Stimulated activated memory B cell treated with anti-CD40 and anti-IgM and Interleukin-4, amounts not matched to agents 10 μg/mL and 1 μg/mL and 100 μg/mL, for 72 hours (primary cell): ENCODE measurements around the gene PRR35.

Source experiments
- ATAC-seq: fragments of 150-1000 bp; cut with Tn5 transposase; 2 replicates; pipeline ENCODE4 v1.10.0; 2021
- H3K27ac Mint-ChIP-seq: one replicate; pipeline ENCODE4 v1.8.0; 2022; ENCODE audit warnings: mild to moderate bottlenecking, mixed read lengths
- H3K27me3 Mint-ChIP-seq: one replicate; pipeline ENCODE4 v1.8.0; 2022; ENCODE audit warnings: mixed read lengths
- H3K36me3 Mint-ChIP-seq: one replicate; pipeline ENCODE4 v1.8.0; 2022; ENCODE audit warnings: mixed read lengths
- H3K4me1 Mint-ChIP-seq: one replicate; pipeline ENCODE4 v1.8.0; 2022; ENCODE audit warnings: mixed read lengths
- H3K4me3 Mint-ChIP-seq: one replicate; pipeline ENCODE4 v1.8.0; 2022; ENCODE audit warnings: mild to moderate bottlenecking, moderate library complexity, mixed read lengths
- H3K9me3 Mint-ChIP-seq: one replicate; pipeline ENCODE4 v1.8.0; 2022; ENCODE audit warnings: mixed read lengths

Gene PRR35

GRCh38 chr16:553601-554296, 6.4 kb upstream of the PRR35 start:
- Mint-ChIP-seq H3K9me3 (no peaks in the 10 kb centered on the region), H3K36me3 (peaks cover 7% of the 10 kb centered on the region), H3K4me1 (peaks cover 6% of the 10 kb centered on the region), H3K27ac (no peak overlapping the region), H3K4me3 (no peak overlapping the region), H3K27me3 (peaks cover 21% of the 10 kb centered on the region)
- no peak for ATAC-seq

- H3K4me3 Mint-ChIP-seq = no peak overlapping the region
- peaks cover 24% of the 10 kb centered on the region for H3K27me3 Mint-ChIP-seq
- no peak overlapping the region for H3K27ac Mint-ChIP-seq
- peaks cover 7% of the 10 kb centered on the region for H3K36me3 Mint-ChIP-seq
- H3K9me3 Mint-ChIP-seq = no peaks in the 10 kb centered on the region
- H3K4me1 Mint-ChIP-seq = peaks cover 7% of the 10 kb centered on the region
- ATAC-seq = no peak
These were observed 5.9 kb upstream of the PRR35 start for GRCh38 chr16:554297-554621.

- no peak overlapping the region for H3K27ac Mint-ChIP-seq
These were observed 5.4 kb upstream of the PRR35 start for GRCh38 chr16:554640-555365.

GRCh38 chr16:555528-556473, 4.4 kb upstream of the PRR35 start:
- peaks cover 29% of the 10 kb centered on the region for H3K27me3 Mint-ChIP-seq
- no peak overlapping the region for H3K4me3 Mint-ChIP-seq
- ATAC-seq = no peak
- peaks cover 10% of the 10 kb centered on the region for H3K4me1 Mint-ChIP-seq
- H3K36me3 Mint-ChIP-seq = peaks cover 7% of the 10 kb centered on the region
- H3K9me3 Mint-ChIP-seq = no peaks in the 10 kb centered on the region
- no peak overlapping the region for H3K27ac Mint-ChIP-seq

More at GRCh38 chr16:554640-555365, 5.4 kb upstream of the PRR35 start:
- Mint-ChIP-seq H3K9me3 (no peaks in the 10 kb centered on the region), H3K36me3 (peaks cover 7% of the 10 kb centered on the region), H3K4me1 (peaks cover 10% of the 10 kb centered on the region), H3K27me3 (peaks cover 29% of the 10 kb centered on the region), H3K4me3 (no peak overlapping the region)
- ATAC-seq = no peak

GRCh38 chr16:556474-557173, 3.6 kb upstream of the PRR35 start:
- Mint-ChIP-seq H3K36me3 (peaks cover 7% of the 10 kb centered on the region), H3K27me3 (peaks cover 29% of the 10 kb centered on the region), H3K27ac (no peak overlapping the region), H3K4me1 (peaks cover 10% of the 10 kb centered on the region), H3K4me3 (no peak overlapping the region), H3K9me3 (no peaks in the 10 kb centered on the region)
- ATAC-seq = no peak

GRCh38 chr16:557463-558297, 2.5 kb upstream of the PRR35 start:
- Mint-ChIP-seq H3K36me3 (peaks cover 7% of the 10 kb centered on the region), H3K9me3 (no peaks in the 10 kb centered on the region), H3K4me3 (no peak overlapping the region), H3K4me1 (peaks cover 10% of the 10 kb centered on the region), H3K27me3 (peaks cover 35% of the 10 kb centered on the region), H3K27ac (no peak overlapping the region)
- no peak for ATAC-seq

GRCh38 chr16:558298-559020, 1.7 kb upstream of the PRR35 start:
- no peak for ATAC-seq
- peaks cover 10% of the 10 kb centered on the region for H3K4me1 Mint-ChIP-seq
- H3K27ac Mint-ChIP-seq = no peak overlapping the region
- no peaks in the 10 kb centered on the region for H3K9me3 Mint-ChIP-seq
- peaks cover 7% of the 10 kb centered on the region for H3K36me3 Mint-ChIP-seq
- H3K27me3 Mint-ChIP-seq = peaks cover 38% of the 10 kb centered on the region
- no peak overlapping the region for H3K4me3 Mint-ChIP-seq

- H3K4me3 Mint-ChIP-seq = no peak overlapping the region
- H3K27me3 Mint-ChIP-seq = peaks cover 38% of the 10 kb centered on the region
- peaks cover 10% of the 10 kb centered on the region for H3K4me1 Mint-ChIP-seq
- H3K9me3 Mint-ChIP-seq = no peaks in the 10 kb centered on the region
- no peak for ATAC-seq
- no peak overlapping the region for H3K27ac Mint-ChIP-seq
- peaks cover 7% of the 10 kb centered on the region for H3K36me3 Mint-ChIP-seq
These were observed 1.2 kb upstream of the PRR35 start for GRCh38 chr16:559021-559380.

GRCh38 chr16:559411-560203, 587 bp upstream of the PRR35 start:
- Mint-ChIP-seq H3K9me3 (no peaks in the 10 kb centered on the region), H3K4me3 (peak overlapping the region; percentile 31), H3K4me1 (peaks cover 10% of the 10 kb centered on the region), H3K36me3 (peaks cover 2% of the 10 kb centered on the region), H3K27me3 (peaks cover 38% of the 10 kb centered on the region), H3K27ac (no peak overlapping the region)
- ATAC-seq = no peak

- Mint-ChIP-seq H3K9me3 (no peaks in the 10 kb centered on the region), H3K36me3 (no peaks in the 10 kb centered on the region), H3K4me3 (no peak overlapping the region), H3K27ac (no peak overlapping the region), H3K27me3 (peaks cover 38% of the 10 kb centered on the region), H3K4me1 (peaks cover 10% of the 10 kb centered on the region)
- no peak for ATAC-seq
These were observed 663 bp downstream of the PRR35 start for GRCh38 chr16:560701-561412.

- ATAC-seq = no peak
- H3K4me3 Mint-ChIP-seq = no peak overlapping the region
- H3K4me1 Mint-ChIP-seq = peaks cover 13% of the 10 kb centered on the region
These were observed 1.2 kb downstream of the PRR35 start for GRCh38 chr16:561413-561794.

GRCh38 chr16:561957-562938, 2.1 kb downstream of the PRR35 start:
- Mint-ChIP-seq H3K4me1 (peaks cover 21% of the 10 kb centered on the region), H3K27me3 (peaks cover 32% of the 10 kb centered on the region), H3K27ac (no peak overlapping the region), H3K36me3 (no peaks in the 10 kb centered on the region), H3K9me3 (no peaks in the 10 kb centered on the region), H3K4me3 (no peak overlapping the region)
- no peak for ATAC-seq

More at GRCh38 chr16:561413-561794, 1.2 kb downstream of the PRR35 start:
- Mint-ChIP-seq H3K9me3 (no peaks in the 10 kb centered on the region), H3K27me3 (peaks cover 38% of the 10 kb centered on the region), H3K36me3 (no peaks in the 10 kb centered on the region), H3K27ac (no peak overlapping the region)
